Prostate gland (tissue), 2 donors: ENCODE measurements around the gene BTF3L4. TPM values are rescaled to one million over a fixed set of nuclear protein-coding genes. Genes with fewer than 3 reads are reported as not detected.
"Not testable (repeated sequence)": the region's sequence is repeated elsewhere in the genome, so short reads cannot be mapped to it uniquely, and the experiment has no call there.

ENCODE experiments used
- DNase-seq: peaks from one replicate; pipeline ENCODE4 v3.0.0-alpha.2; 2019; ENCODE audit warnings: low spot score
- H3K27ac ChIP-seq, 2 donors: fragments of 200-600 bp; sonication (generic); 2 replicates each; pipeline ENCODE4 v1.5.1; 2017 to 2019
- H3K27me3 ChIP-seq: fragments of 200-600 bp; sonication (generic); replicated peaks from 2 replicates; pipeline ENCODE4 v1.5.1; 2019; ENCODE audit not compliant: insufficient read depth
- H3K36me3 ChIP-seq, 2 donors: fragments of 200-600 bp; sonication (generic); 1 replicate in 1 of 2; 2 replicates in 1 of 2; pipeline versions ENCODE4 v1.5.1 to v1.8.1; 2017 to 2019
- H3K4me1 ChIP-seq: fragments of 200-600 bp; sonication (generic); replicated peaks from 2 replicates; pipeline ENCODE4 v1.5.1; 2019
- H3K4me3 ChIP-seq, 2 donors: fragments of 200-600 bp; sonication (generic); 2 replicates each; pipeline ENCODE4 v1.5.1; 2017 to 2019
- H3K9me3 ChIP-seq: fragments of 200-600 bp; sonication (generic); 2 replicates; pipeline ENCODE4 v1.5.1; 2017
- POLR2A ChIP-seq: fragments of 450-650 bp; IDR thresholded peaks from one replicate; pipeline ENCODE4 v1.6.1; 2016; ENCODE audit warnings: antibody characterized with exemption, mild to moderate bottlenecking
- POLR2AphosphoS5 ChIP-seq: sonication (generic); formaldehyde crosslinking; IDR thresholded peaks from one replicate; pipeline ENCODE4 v1.6.1; 2017; ENCODE audit warnings: antibody characterized with exemption
- WGBS: methylation state at CpG from one replicate; pipeline ENCODE4 v1.1.5; 2018; 5-methylcytosine and 5-hydroxymethylcytosine counted together
- intact Hi-C: fragments of 100-400 bp; cut with DNase I; formaldehyde crosslinking; loops from one replicate; pipeline ENCODE4 v1.14.2; 2022
- total RNA-seq, 2 donors: library from RNA; depleted of rRNA; stranded (reverse); fragments of >200 nt; gene quantifications; one replicate each; pipeline ENCODE4 v1.1.0, GENCODE V29; 2016
- TF ChIP-seq, protein P1 (sequence below), 4 experiments: fragments of 200-600 bp in 2 of 4; fragments of 450-650 bp in 2 of 4; sonication (generic) in 2 of 4; IDR thresholded peaks; 1 replicate in 3 of 4; 2 replicates in 1 of 4; pipeline ENCODE4 v1.5.1; 2016 to 2019; ENCODE audit warnings: antibody characterized with exemption in 4 of 4, mild to moderate bottlenecking in 2 of 4, moderate library complexity in 2 of 4

Gene BTF3L4
- total RNA-seq, 2 donors from 2014 or later, result 34.7 to 39.0 TPM

- 97% methylated on average over 2 of the region's 2 CpGs for WGBS
- intact Hi-C loops, result no loop called here
- Histone ChIP-seq H3K27me3 (no peaks in the 10 kb centered on the region), H3K4me1 (peaks cover 3% of the 10 kb centered on the region), H3K36me3 (no peaks in the 10 kb centered on the region), H3K27ac (peak overlapping the region; percentile 82 to 86), H3K4me3 (peak overlapping the region; percentile 57 to 72), H3K9me3 (no peaks in the 10 kb centered on the region)
- no peak for DNase-seq
- TF ChIP-seq POLR2AphosphoS5 (no peak), POLR2A (no peak)
- TF ChIP-seq, protein P1, sequence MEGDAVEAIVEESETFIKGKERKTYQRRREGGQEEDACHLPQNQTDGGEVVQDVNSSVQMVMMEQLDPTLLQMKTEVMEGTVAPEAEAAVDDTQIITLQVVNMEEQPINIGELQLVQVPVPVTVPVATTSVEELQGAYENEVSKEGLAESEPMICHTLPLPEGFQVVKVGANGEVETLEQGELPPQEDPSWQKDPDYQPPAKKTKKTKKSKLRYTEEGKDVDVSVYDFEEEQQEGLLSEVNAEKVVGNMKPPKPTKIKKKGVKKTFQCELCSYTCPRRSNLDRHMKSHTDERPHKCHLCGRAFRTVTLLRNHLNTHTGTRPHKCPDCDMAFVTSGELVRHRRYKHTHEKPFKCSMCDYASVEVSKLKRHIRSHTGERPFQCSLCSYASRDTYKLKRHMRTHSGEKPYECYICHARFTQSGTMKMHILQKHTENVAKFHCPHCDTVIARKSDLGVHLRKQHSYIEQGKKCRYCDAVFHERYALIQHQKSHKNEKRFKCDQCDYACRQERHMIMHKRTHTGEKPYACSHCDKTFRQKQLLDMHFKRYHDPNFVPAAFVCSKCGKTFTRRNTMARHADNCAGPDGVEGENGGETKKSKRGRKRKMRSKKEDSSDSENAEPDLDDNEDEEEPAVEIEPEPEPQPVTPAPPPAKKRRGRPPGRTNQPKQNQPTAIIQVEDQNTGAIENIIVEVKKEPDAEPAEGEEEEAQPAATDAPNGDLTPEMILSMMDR (IDR thresholded peaks at IDR 0.05), result no peak
Measured at GRCh38 chr1:52034050-52034384, 22.1 kb upstream of the BTF3L4 start.

DNA sequence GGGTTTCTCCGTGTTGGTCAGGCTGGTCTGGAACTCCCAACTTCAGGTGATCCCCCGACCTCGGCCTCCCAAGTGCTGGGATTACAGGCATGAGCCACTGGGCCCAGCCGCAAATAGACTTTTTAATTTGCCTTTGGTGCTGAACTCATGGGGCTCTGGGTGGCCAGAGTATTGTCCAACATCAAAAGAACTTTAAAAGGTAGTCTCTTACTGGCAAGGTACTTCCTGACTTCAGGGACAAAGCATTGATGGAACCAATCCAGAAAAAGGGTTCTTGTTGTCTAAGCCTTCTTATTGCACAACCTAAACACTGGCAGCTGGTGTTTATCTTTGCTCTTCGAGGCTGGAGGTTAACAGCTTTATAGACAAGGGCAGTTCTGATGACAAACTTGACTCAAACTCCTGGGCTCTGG, 18.7 kb upstream of the BTF3L4 start:
- DNase-seq, result peak; percentile 36
- intact Hi-C loops, result no loop called here
- Histone ChIP-seq H3K27ac (no peak overlapping the region), H3K4me1 (peaks cover under 1% of the 10 kb centered on the region), H3K4me3 (no peak overlapping the region), H3K36me3 (no peaks in the 10 kb centered on the region), H3K9me3 (no peaks in the 10 kb centered on the region), H3K27me3 (no peaks in the 10 kb centered on the region)
- 76% methylated on average over 5 of the region's 5 CpGs for WGBS
- peak; percentile 74 for TF ChIP-seq POLR2AphosphoS5
- TF ChIP-seq, protein P1 (IDR thresholded peaks at IDR 0.05), result no peak

- TF ChIP-seq POLR2AphosphoS5 (no peak), POLR2A (no peak)
- TF ChIP-seq, protein P1 (IDR thresholded peaks at IDR 0.05), result no peak
- Histone ChIP-seq H3K4me1 (no peaks in the 10 kb centered on the region), H3K36me3 (no peaks in the 10 kb centered on the region), H3K27me3 (no peaks in the 10 kb centered on the region), H3K9me3 (no peaks in the 10 kb centered on the region), H3K27ac (no peak overlapping the region), H3K4me3 (no peak overlapping the region)
- intact Hi-C loops, result no loop called here
- no peak for DNase-seq
- WGBS, result 100% methylated on average over 1 of the region's 1 CpG
Measured at GRCh38 chr1:52037909-52038308, 18.2 kb upstream of the BTF3L4 start.

DNA sequence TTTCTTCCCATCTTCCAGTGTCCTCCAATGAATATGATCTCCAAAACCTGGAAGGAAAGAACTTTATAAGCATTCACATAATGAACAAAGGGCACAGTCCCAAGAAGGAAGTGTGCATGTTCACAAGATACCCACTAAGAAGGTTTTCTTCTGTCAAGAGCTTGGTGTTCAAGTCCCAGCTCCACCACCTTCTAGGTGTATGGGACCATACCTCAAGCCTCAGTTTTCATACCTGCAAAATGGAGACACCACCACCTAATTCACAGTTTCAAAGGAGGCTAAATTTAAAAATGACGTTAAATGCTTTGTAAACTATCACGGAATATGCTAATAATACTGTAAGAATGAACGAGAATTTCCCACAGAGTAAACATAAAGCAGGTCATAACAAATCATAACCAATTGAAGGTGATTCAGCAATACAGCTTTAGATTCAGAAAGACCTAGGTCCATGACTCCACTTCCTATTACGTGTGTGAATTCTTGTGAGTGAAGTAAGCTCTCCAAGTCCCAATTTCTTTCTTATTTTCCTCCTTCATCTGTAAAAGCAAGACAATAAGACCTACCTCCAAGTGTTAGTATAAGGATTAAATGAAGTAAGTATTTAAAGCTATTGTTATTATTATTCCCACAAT, 14.4 kb upstream of the BTF3L4 start:
- Histone ChIP-seq H3K27me3 (no peaks in the 10 kb centered on the region), H3K9me3 (no peaks in the 10 kb centered on the region), H3K36me3 (no peaks in the 10 kb centered on the region), H3K4me3 (no peak overlapping the region), H3K27ac (no peak overlapping the region), H3K4me1 (no peaks in the 10 kb centered on the region)
- intact Hi-C loops, result no loop called here
- TF ChIP-seq POLR2AphosphoS5 (no peak), POLR2A (no peak)
- TF ChIP-seq, protein P1 (IDR thresholded peaks at IDR 0.05), result no peak
- WGBS, result 86% methylated on average over 4 of the region's 4 CpGs
- no peak for DNase-seq

- DNase-seq, result no peak
- TF ChIP-seq POLR2AphosphoS5 (no peak), POLR2A (no peak)
- TF ChIP-seq, protein P1 (IDR thresholded peaks at IDR 0.05), result no peak
- Histone ChIP-seq H3K9me3 (no peaks in the 10 kb centered on the region), H3K27me3 (no peaks in the 10 kb centered on the region), H3K36me3 (no peaks in the 10 kb centered on the region), H3K4me1 (no peaks in the 10 kb centered on the region), H3K27ac (no peak overlapping the region), H3K4me3 (no peak overlapping the region)
- intact Hi-C loops, result no loop called here
- 91% methylated on average over 2 of the region's 2 CpGs for WGBS
Measured at GRCh38 chr1:52045236-52045635, 10.9 kb upstream of the BTF3L4 start.

GRCh38 chr1:52045666-52046195, 10.4 kb upstream of the BTF3L4 start:
- H3K27me3 ChIP-seq, H3K27ac ChIP-seq, DNase-seq, H3K9me3 ChIP-seq, H3K36me3 ChIP-seq, H3K4me1 ChIP-seq, intact Hi-C loops, H3K4me3 ChIP-seq: not testable (repeated sequence)
- 98% methylated on average over 4 of the region's 4 CpGs for WGBS

- H3K27ac ChIP-seq, H3K4me3 ChIP-seq, H3K9me3 ChIP-seq, intact Hi-C loops, H3K27me3 ChIP-seq, H3K4me1 ChIP-seq, DNase-seq, H3K36me3 ChIP-seq: not testable (repeated sequence)
- whole genome bisulfite sequencing, result 97% methylated on average over 4 of the region's 4 CpGs
Measured at GRCh38 chr1:52049337-52049736, 6.8 kb upstream of the BTF3L4 start.
